ENCODE data around the gene CHEK2. TPM values are rescaled to one million over a fixed set of nuclear protein-coding genes. Genes with fewer than 3 reads are reported as not detected.

CHEK2 gene
- total and polyA plus RNA-seq, 4 donors = 6.0 to 10.4 (median 9.3) TPM

DNA sequence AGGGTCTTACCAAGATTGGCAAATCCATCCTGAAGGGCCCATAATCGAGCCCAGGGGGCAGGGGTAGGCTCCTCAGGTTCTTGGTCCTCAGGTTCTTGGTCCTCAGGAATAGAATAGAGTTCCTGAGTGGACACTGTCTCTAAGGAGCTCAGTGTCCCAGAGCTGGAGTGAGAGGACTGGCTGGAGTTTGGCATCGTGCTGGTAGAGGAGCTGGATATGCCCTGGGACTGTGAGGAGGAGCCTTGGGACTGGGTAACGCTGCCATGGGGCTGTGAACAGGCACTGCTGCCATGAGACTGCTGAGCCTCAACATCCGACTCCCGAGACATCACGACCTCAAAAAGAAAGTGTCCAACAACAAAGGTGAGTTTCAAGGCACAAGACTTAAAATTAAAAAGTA lies 7.2 kb downstream of the CHEK2 start:
- Histone ChIP-seq H3K9ac (ENCODE audit: insufficient read depth in 1 of 2, low read length in 2 of 2) (no peak overlapping the region), H3K27ac (ENCODE audit: low read depth in 1 of 2, low read length in 1 of 2) (no peak overlapping the region), H3K36me3 (ENCODE audit: control insufficient read depth in 4 of 4, insufficient read depth in 4 of 4, low read length in 4 of 4) (no peaks in the 10 kb centered on the region), H3K9me3 (ENCODE audit: control insufficient read depth in 4 of 4, insufficient read depth in 3 of 4, low read length in 3 of 4) (no peaks in the 10 kb centered on the region), H3K27me3 (ENCODE audit: control insufficient read depth in 3 of 3, insufficient read depth in 3 of 3, low read length in 2 of 3) (no peaks in the 10 kb centered on the region), H3K4me3 (no peak overlapping the region), H3K4me1 (ENCODE audit: control insufficient read depth in 5 of 5, insufficient read depth in 5 of 5, low read length in 5 of 5) (no peaks in the 10 kb centered on the region)
- WGBS, 2 donors = 76 to 85% methylated on average over 6 of the region's 6 CpGs
- DNase-seq = peak in 1 of 3 donors; percentile 29
- TF ChIP-seq, protein P1, sequence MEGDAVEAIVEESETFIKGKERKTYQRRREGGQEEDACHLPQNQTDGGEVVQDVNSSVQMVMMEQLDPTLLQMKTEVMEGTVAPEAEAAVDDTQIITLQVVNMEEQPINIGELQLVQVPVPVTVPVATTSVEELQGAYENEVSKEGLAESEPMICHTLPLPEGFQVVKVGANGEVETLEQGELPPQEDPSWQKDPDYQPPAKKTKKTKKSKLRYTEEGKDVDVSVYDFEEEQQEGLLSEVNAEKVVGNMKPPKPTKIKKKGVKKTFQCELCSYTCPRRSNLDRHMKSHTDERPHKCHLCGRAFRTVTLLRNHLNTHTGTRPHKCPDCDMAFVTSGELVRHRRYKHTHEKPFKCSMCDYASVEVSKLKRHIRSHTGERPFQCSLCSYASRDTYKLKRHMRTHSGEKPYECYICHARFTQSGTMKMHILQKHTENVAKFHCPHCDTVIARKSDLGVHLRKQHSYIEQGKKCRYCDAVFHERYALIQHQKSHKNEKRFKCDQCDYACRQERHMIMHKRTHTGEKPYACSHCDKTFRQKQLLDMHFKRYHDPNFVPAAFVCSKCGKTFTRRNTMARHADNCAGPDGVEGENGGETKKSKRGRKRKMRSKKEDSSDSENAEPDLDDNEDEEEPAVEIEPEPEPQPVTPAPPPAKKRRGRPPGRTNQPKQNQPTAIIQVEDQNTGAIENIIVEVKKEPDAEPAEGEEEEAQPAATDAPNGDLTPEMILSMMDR (IDR thresholded peaks at IDR 0.05; ENCODE audit: control extremely low read depth, extremely low read depth) = no peak
- ATAC-seq (ENCODE audit: insufficient read depth, low FRiP score) = no peak

DNA sequence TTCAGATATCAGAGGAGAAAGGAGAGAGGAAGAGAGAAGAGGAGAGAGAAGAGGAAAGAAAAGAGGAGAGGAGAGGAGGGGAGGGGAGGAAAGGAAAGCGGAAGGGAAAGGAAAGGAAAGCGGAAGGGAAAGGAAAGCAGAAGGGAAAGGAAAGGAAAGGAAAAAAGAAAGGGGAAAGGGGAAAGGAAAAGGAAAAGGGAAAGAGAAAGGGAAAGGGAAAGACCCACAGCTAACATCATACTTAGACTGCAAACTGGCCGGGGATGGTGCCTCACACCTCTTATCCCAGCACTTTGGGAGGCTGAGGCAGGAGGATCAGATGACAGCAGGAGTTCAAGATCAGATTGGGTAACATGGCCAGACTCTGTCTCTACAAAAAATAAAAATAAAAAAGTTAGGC lies 11.4 kb downstream of the CHEK2 start:
- no peak for DNase-seq
- H3K9ac ChIP-seq (ENCODE audit: insufficient read depth in 1 of 2, low read length in 2 of 2) = no peak overlapping the region
- no peak for ATAC-seq (ENCODE audit: insufficient read depth, low FRiP score)
- no peak overlapping the region for H3K27ac ChIP-seq (ENCODE audit: low read depth in 1 of 2, low read length in 1 of 2)
- 80 to 87% methylated on average over 3 of the region's 3 CpGs for WGBS, 2 donors
- H3K9me3 ChIP-seq (ENCODE audit: control insufficient read depth in 4 of 4, insufficient read depth in 3 of 4, low read length in 3 of 4) = no peaks in the 10 kb centered on the region
- no peaks in the 10 kb centered on the region for H3K27me3 ChIP-seq (ENCODE audit: control insufficient read depth in 3 of 3, insufficient read depth in 3 of 3, low read length in 2 of 3)
- no peaks in the 10 kb centered on the region for H3K4me1 ChIP-seq (ENCODE audit: control insufficient read depth in 5 of 5, insufficient read depth in 5 of 5, low read length in 5 of 5)
- no peaks in the 10 kb centered on the region for H3K36me3 ChIP-seq (ENCODE audit: control insufficient read depth in 4 of 4, insufficient read depth in 4 of 4, low read length in 4 of 4)
- H3K4me3 ChIP-seq = no peak overlapping the region
- TF ChIP-seq, protein P1 (IDR thresholded peaks at IDR 0.05; ENCODE audit: control extremely low read depth, extremely low read depth) = no peak

DNA sequence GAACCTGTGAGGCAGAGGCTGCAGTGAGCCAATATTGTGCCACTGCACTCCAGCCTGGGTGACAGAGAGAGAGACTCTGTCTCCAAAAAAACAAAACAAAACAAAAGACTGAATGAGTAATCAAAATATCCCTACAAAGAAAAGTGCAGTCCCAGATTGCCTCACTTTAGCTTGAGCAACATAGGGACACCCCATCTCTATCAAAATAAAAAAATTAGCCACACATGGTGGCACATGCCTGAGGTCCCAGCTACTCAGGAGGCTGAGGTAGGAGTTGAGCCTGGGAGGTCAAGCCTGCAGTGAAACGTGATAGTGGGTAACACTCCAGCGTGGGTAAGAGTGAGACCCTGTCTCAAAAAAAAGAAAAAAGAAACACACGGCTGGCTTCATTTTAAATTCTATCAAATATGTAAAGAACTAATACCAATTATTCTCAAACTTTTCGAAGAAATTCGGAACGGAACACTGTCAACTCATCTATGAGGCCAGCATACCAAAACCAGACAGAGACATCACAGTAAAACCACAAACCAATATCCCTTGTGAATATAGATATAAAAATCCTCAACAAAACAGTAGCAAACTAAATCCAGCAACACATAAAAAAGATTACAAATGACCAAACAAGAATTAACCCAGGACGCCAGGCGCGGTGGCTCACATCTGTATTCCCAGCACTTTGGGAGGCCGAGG lies 12.9 kb downstream of the CHEK2 start:
- ATAC-seq (ENCODE audit: insufficient read depth, low FRiP score) = no peak
- TF ChIP-seq, protein P1 (IDR thresholded peaks at IDR 0.05; ENCODE audit: control extremely low read depth, extremely low read depth) = no peak
- WGBS, 2 donors = 97% methylated on average over 10 of the region's 10 CpGs

DNA sequence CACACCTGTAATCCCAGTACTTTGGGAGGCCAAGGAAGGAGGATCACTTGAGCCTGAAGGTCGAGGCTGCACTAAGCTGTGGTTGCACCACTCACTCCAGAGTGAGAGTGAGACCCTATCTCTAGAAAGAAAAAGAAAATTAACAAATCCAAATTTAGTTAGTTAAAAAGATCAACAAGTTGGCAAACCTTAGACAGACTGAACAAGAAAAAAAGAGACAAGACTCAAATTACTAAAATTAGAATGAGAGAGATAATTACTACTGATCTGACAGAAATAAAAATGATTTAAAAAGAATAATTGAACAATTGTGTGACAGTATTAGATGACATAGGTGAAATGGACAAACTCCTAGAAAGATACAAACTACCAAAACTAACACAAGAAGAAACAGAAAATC lies 13.6 kb downstream of the CHEK2 start:
- Histone ChIP-seq H3K36me3 (ENCODE audit: control insufficient read depth in 4 of 4, insufficient read depth in 4 of 4, low read length in 4 of 4) (peaks cover 0 to 3% (median 0%) of the 10 kb centered on the region in 4 donors), H3K27me3 (ENCODE audit: control insufficient read depth in 3 of 3, insufficient read depth in 3 of 3, low read length in 2 of 3) (no peaks in the 10 kb centered on the region), H3K9me3 (ENCODE audit: control insufficient read depth in 4 of 4, insufficient read depth in 3 of 4, low read length in 3 of 4) (no peaks in the 10 kb centered on the region), H3K9ac (ENCODE audit: insufficient read depth in 1 of 2, low read length in 2 of 2) (no peak overlapping the region), H3K4me1 (ENCODE audit: control insufficient read depth in 5 of 5, insufficient read depth in 5 of 5, low read length in 5 of 5) (no peaks in the 10 kb centered on the region), H3K27ac (ENCODE audit: low read depth in 1 of 2, low read length in 1 of 2) (no peak overlapping the region), H3K4me3 (no peak overlapping the region)
- TF ChIP-seq, protein P1 (IDR thresholded peaks at IDR 0.05; ENCODE audit: control extremely low read depth, extremely low read depth) = no peak
- WGBS, 2 donors = 97 to 100% methylated on average over 1 of the region's 1 CpG
- ATAC-seq (ENCODE audit: insufficient read depth, low FRiP score) = no peak
- no peak for DNase-seq

More for the DNA sequence above, 12.9 kb downstream of the CHEK2 start:
- Histone ChIP-seq H3K36me3 (ENCODE audit: control insufficient read depth in 4 of 4, insufficient read depth in 4 of 4, low read length in 4 of 4) (peaks cover 0 to 3% (median 0%) of the 10 kb centered on the region in 4 donors), H3K4me3 (no peak overlapping the region), H3K9ac (ENCODE audit: insufficient read depth in 1 of 2, low read length in 2 of 2) (no peak overlapping the region), H3K9me3 (ENCODE audit: control insufficient read depth in 4 of 4, insufficient read depth in 3 of 4, low read length in 3 of 4) (no peaks in the 10 kb centered on the region), H3K4me1 (ENCODE audit: control insufficient read depth in 5 of 5, insufficient read depth in 5 of 5, low read length in 5 of 5) (no peaks in the 10 kb centered on the region), H3K27me3 (ENCODE audit: control insufficient read depth in 3 of 3, insufficient read depth in 3 of 3, low read length in 2 of 3) (no peaks in the 10 kb centered on the region), H3K27ac (ENCODE audit: low read depth in 1 of 2, low read length in 1 of 2) (no peak overlapping the region)
- no peak for DNase-seq

Data from lung (tissue), 12 donors.